ENCODE results near the gene TRIM6.

DNA sequence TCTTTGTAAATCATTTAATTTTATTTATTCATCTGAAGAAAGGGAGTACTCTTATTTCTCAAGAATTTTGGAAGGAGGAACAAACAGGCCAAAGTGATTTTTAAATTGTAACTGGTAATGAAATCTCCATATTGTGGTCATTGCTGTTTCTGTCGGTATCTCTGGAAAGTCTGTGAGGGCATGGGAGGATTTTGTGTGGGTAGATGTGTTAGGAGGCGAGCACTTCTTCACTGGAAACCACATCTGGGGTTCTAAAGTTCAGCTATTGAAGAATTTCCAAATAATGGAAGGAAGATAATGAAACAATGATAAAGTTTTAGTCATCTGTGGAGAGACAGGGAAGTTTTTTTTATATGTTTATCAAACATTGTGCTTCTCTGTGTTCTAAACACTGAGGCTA, 35.0 kb downstream of the TRIM6 start:
- TF ChIP-seq CTCF (IDR thresholded peaks at IDR 0.05) (no peak), POLR2AphosphoS5 (IDR thresholded peaks at IDR 0.05) (no peak)

All from prostate gland (tissue), 2 donors.